ENCODE data around the gene MAP2K3.

The MAP2K3 gene

DNA sequence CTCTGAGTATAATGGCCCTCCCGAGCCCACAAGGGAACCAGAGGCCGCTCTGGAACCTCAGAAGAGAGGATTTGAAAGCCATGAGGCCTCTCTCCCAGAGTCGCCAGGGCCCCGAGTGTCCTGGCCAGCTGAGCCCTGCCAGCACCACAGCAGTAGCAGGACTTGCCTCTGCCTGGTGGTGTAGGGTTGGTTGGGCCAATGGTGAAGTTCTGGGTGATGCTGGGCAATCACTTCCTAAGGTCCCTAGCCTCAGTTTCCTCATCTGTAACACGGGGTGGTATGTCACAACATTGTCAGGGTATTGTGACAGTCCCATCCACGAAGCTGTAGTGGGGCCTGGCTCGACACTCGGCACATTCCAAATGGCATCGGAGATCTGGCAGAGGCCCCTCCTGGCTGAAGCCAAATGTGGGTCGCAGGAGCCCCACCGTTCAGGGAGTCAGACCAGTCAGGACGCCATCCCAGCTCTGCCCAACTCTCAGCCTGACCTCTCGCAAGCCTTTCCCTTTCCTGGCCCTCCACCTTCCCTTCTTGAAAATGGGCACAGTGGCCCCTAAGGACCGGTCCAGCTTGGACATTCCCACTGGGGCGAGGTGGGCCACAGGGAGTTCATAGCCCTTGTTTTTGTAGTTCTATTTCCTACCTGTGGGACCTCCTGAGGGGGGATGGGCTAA is 33.0 kb upstream of the MAP2K3 start:
- H3K9me2 ChIP-seq (ENCODE audit: low read depth, low read length), result no peaks in the 10 kb centered on the region
- no peak overlapping the region for H3K4me3 ChIP-seq (ENCODE audit: low read depth, low read length, poor library complexity, severe bottlenecking)
- H3F3A ChIP-seq (ENCODE audit: insufficient read depth, low read length), result no peaks in the 10 kb centered on the region
- H4K20me1 ChIP-seq (ENCODE audit: insufficient read depth, low read length), result no peaks in the 10 kb centered on the region
- H3K4me1 ChIP-seq (ENCODE audit: insufficient read depth, low read length, severe bottlenecking), result peaks cover 15% of the 10 kb centered on the region
- no peaks in the 10 kb centered on the region for H3K36me3 ChIP-seq (ENCODE audit: insufficient read depth, low read length)
- peaks cover 4% of the 10 kb centered on the region; the same call in 1 of the 2 replicates for H3K27me3 ChIP-seq (ENCODE audit: insufficient read depth, low read length)
- no peak overlapping the region for H3K27ac ChIP-seq (ENCODE audit: low read depth, low read length, poor library complexity, severe bottlenecking)
- no peak overlapping the region for H3K4me2 ChIP-seq (ENCODE audit: low read length)
- no peaks in the 10 kb centered on the region for H3K79me2 ChIP-seq (ENCODE audit: insufficient read depth, low read length)
- no peak overlapping the region for H3K9ac ChIP-seq (ENCODE audit: low read length)
- H2AFZ ChIP-seq (ENCODE audit: low read length), result no peak overlapping the region
- TF ChIP-seq, protein P1, sequence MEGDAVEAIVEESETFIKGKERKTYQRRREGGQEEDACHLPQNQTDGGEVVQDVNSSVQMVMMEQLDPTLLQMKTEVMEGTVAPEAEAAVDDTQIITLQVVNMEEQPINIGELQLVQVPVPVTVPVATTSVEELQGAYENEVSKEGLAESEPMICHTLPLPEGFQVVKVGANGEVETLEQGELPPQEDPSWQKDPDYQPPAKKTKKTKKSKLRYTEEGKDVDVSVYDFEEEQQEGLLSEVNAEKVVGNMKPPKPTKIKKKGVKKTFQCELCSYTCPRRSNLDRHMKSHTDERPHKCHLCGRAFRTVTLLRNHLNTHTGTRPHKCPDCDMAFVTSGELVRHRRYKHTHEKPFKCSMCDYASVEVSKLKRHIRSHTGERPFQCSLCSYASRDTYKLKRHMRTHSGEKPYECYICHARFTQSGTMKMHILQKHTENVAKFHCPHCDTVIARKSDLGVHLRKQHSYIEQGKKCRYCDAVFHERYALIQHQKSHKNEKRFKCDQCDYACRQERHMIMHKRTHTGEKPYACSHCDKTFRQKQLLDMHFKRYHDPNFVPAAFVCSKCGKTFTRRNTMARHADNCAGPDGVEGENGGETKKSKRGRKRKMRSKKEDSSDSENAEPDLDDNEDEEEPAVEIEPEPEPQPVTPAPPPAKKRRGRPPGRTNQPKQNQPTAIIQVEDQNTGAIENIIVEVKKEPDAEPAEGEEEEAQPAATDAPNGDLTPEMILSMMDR (IDR thresholded peaks at IDR 0.05; ENCODE audit: low read length), result no peak
- TF ChIP-seq EZH2 (IDR thresholded peaks at IDR 0.05; ENCODE audit: borderline replicate concordance, low read length), result no peak
- no peaks in the 10 kb centered on the region for H3K9me3 ChIP-seq (ENCODE audit: low read length)

DNA sequence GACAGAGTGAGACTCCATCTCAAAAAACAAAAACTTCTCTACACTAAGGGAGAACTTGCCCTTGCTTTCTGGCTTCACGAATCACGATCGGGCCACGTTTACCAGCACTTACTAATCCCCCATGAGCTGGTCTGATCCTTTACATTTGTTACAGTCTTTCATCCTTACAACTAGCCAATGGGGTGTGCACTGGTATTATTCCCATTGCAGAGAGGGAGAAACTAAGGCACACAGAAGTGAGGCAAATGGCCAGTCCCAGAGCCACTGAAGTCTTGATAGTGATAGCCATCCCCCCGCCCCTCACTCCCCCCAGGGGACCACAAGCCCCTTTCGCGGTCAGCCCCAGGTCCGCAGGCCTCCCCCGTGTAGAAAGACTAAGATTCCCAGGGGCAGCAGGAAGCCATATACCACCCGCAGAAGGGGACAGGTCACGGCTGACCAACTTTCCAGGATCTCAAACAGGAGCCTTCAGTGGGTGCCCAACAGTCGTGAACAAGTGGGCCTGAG is 32.2 kb upstream of the MAP2K3 start:
- Histone ChIP-seq H3K4me3 (ENCODE audit: low read depth, low read length, poor library complexity, severe bottlenecking) (peak overlapping the region; percentile 64), H3K4me2 (ENCODE audit: low read length) (peak overlapping the region; percentile 65), H3K79me2 (ENCODE audit: insufficient read depth, low read length) (no peaks in the 10 kb centered on the region), H3K4me1 (ENCODE audit: insufficient read depth, low read length, severe bottlenecking) (peaks cover 15% of the 10 kb centered on the region), H3F3A (ENCODE audit: insufficient read depth, low read length) (no peaks in the 10 kb centered on the region), H3K27ac (ENCODE audit: low read depth, low read length, poor library complexity, severe bottlenecking) (no peak overlapping the region), H2AFZ (ENCODE audit: low read length) (no peak overlapping the region), H3K9me2 (ENCODE audit: low read depth, low read length) (no peaks in the 10 kb centered on the region), H3K27me3 (ENCODE audit: insufficient read depth, low read length) (peaks cover 4% of the 10 kb centered on the region; the same call in 1 of the 2 replicates), H3K9me3 (ENCODE audit: low read length) (no peaks in the 10 kb centered on the region), H4K20me1 (ENCODE audit: insufficient read depth, low read length) (no peaks in the 10 kb centered on the region), H3K36me3 (ENCODE audit: insufficient read depth, low read length) (no peaks in the 10 kb centered on the region), H3K9ac (ENCODE audit: low read length) (peak overlapping the region; percentile 34; the same call in 1 of the 2 replicates)
- TF ChIP-seq, protein P1 (IDR thresholded peaks at IDR 0.05; ENCODE audit: low read length), result no peak
- no peak for TF ChIP-seq EZH2 (IDR thresholded peaks at IDR 0.05; ENCODE audit: borderline replicate concordance, low read length)

GRCh38 chr17:21252796-21253645 is 31.5 kb upstream of the MAP2K3 start, which contains the start of gene NATD1:
TSS of gene NATD1 (minus strand) at chr17:21253410. CDS start at chr17:21253264, 146 bp downstream.
- Histone ChIP-seq H4K20me1 (ENCODE audit: insufficient read depth, low read length) (no peaks in the 10 kb centered on the region), H3K27me3 (ENCODE audit: insufficient read depth, low read length) (peaks cover 4% of the 10 kb centered on the region; the same call in 1 of the 2 replicates), H3K9me3 (ENCODE audit: low read length) (no peaks in the 10 kb centered on the region), H3F3A (ENCODE audit: insufficient read depth, low read length) (no peaks in the 10 kb centered on the region), H3K79me2 (ENCODE audit: insufficient read depth, low read length) (no peaks in the 10 kb centered on the region), H3K4me2 (ENCODE audit: low read length) (peak within 1 kb of the TSS; percentile 85), H3K9me2 (ENCODE audit: low read depth, low read length) (no peaks in the 10 kb centered on the region), H3K9ac (ENCODE audit: low read length) (peak within 1 kb of the TSS; percentile 57; the same call in 1 of the 2 replicates), H3K27ac (ENCODE audit: low read depth, low read length, poor library complexity, severe bottlenecking) (no peak within 1 kb of the TSS), H3K4me3 (ENCODE audit: low read depth, low read length, poor library complexity, severe bottlenecking) (peak within 1 kb of the TSS; percentile 64), H3K36me3 (ENCODE audit: insufficient read depth, low read length) (no peaks in the 10 kb centered on the region), H3K4me1 (ENCODE audit: insufficient read depth, low read length, severe bottlenecking) (peaks cover 15% of the 10 kb centered on the region), H2AFZ (ENCODE audit: low read length) (peak within 1 kb of the TSS; percentile 90; the same call in 1 of the 2 replicates)
- TF ChIP-seq, protein P1 (IDR thresholded peaks at IDR 0.05; ENCODE audit: low read length), result no peak
- no peak for TF ChIP-seq EZH2 (IDR thresholded peaks at IDR 0.05; ENCODE audit: borderline replicate concordance, low read length)

All from OCI-LY1 (cell line).